ENCODE measurements around the gene FIGNL1.
A peak's percentile ranks its signal among the peaks of the same experiment; 100 is the strongest.

The FIGNL1 gene

GRCh38 chr7:50472427-50472826 is 22.3 kb upstream of the FIGNL1 start:
- DNase-seq: no peak
- Histone ChIP-seq H3K36me3 (ENCODE audit: control insufficient read depth in 4 of 4, insufficient read depth in 4 of 4, low read length in 3 of 4) (no peaks in the 10 kb centered on the region), H3K27me3 (replicated peaks in 2 of 5; ENCODE audit: control insufficient read depth in 4 of 5, insufficient read depth in 5 of 5, low read length in 4 of 5) (no peaks in the 10 kb centered on the region), H3K4me3 (ENCODE audit: control insufficient read depth in 1 of 7, extremely low read depth in 1 of 7, insufficient read depth in 4 of 7, low read depth in 2 of 7, low read length in 6 of 7) (no peak overlapping the region), H3K4me1 (ENCODE audit: control extremely low read depth in 1 of 4, control insufficient read depth in 4 of 4, insufficient read depth in 4 of 4, low read length in 3 of 4) (peaks cover 0 to 14% (median 8%) of the 10 kb centered on the region in 4 experiments), H3K9me3 (ENCODE audit: control extremely low read depth in 1 of 5, control insufficient read depth in 4 of 5, insufficient read depth in 2 of 5, low read depth in 1 of 5, low read length in 4 of 5) (no peaks in the 10 kb centered on the region), H3K27ac (ENCODE audit: insufficient read depth in 1 of 2, low read depth in 1 of 2, low read length in 2 of 2, poor library complexity in 1 of 2, severe bottlenecking in 2 of 2) (no peak overlapping the region)
- POLR2A ChIA-PET: no interaction called here
- CTCF ChIA-PET: interaction anchor here (0.9 kb wide), 1 partner anchor 670 kb away, joined by 3 read pairs; no protein-coding TSS in a partner anchor
- 100% methylated on average over 6 of the region's 7 CpGs for WGBS (ENCODE audit: insufficient coverage)

- DNase-seq: no peak
- ChIA-PET CTCF (interaction anchor here (1.2 kb wide), 1 partner anchor 22 kb away, joined by 3 read pairs; the partner anchor contains the start of gene FIGNL1), POLR2A (no interaction called here)
- no peak overlapping the region for H3K4me3 ChIP-seq (ENCODE audit: control insufficient read depth in 1 of 7, extremely low read depth in 1 of 7, insufficient read depth in 4 of 7, low read depth in 2 of 7, low read length in 6 of 7)
- no peak overlapping the region for H3K27ac ChIP-seq (ENCODE audit: insufficient read depth in 1 of 2, low read depth in 1 of 2, low read length in 2 of 2, poor library complexity in 1 of 2, severe bottlenecking in 2 of 2)
- H3K4me1 ChIP-seq (ENCODE audit: control extremely low read depth in 1 of 4, control insufficient read depth in 4 of 4, insufficient read depth in 4 of 4, low read length in 3 of 4): peaks cover 0 to 14% (median 8%) of the 10 kb centered on the region in 4 experiments
- no peaks in the 10 kb centered on the region for H3K27me3 ChIP-seq (replicated peaks in 2 of 5; ENCODE audit: control insufficient read depth in 4 of 5, insufficient read depth in 5 of 5, low read length in 4 of 5)
- no peaks in the 10 kb centered on the region for H3K9me3 ChIP-seq (ENCODE audit: control extremely low read depth in 1 of 5, control insufficient read depth in 4 of 5, insufficient read depth in 2 of 5, low read depth in 1 of 5, low read length in 4 of 5)
- WGBS (ENCODE audit: insufficient coverage): 97% methylated on average over 5 of the region's 5 CpGs
- H3K36me3 ChIP-seq (ENCODE audit: control insufficient read depth in 4 of 4, insufficient read depth in 4 of 4, low read length in 3 of 4): no peaks in the 10 kb centered on the region
Observed at GRCh38 chr7:50471970-50472369, 21.8 kb upstream of the FIGNL1 start.

GRCh38 chr7:50470250-50471163 is 20.4 kb upstream of the FIGNL1 start:
- Histone ChIP-seq H3K9me3 (ENCODE audit: control extremely low read depth in 1 of 5, control insufficient read depth in 4 of 5, insufficient read depth in 2 of 5, low read depth in 1 of 5, low read length in 4 of 5) (no peaks in the 10 kb centered on the region), H3K27me3 (replicated peaks in 2 of 5; ENCODE audit: control insufficient read depth in 4 of 5, insufficient read depth in 5 of 5, low read length in 4 of 5) (no peaks in the 10 kb centered on the region), H3K4me3 (ENCODE audit: control insufficient read depth in 1 of 7, extremely low read depth in 1 of 7, insufficient read depth in 4 of 7, low read depth in 2 of 7, low read length in 6 of 7) (no peak overlapping the region), H3K4me1 (ENCODE audit: control extremely low read depth in 1 of 4, control insufficient read depth in 4 of 4, insufficient read depth in 4 of 4, low read length in 3 of 4) (peaks cover 0 to 14% (median 8%) of the 10 kb centered on the region in 4 experiments), H3K36me3 (ENCODE audit: control insufficient read depth in 4 of 4, insufficient read depth in 4 of 4, low read length in 3 of 4) (no peaks in the 10 kb centered on the region), H3K27ac (ENCODE audit: insufficient read depth in 1 of 2, low read depth in 1 of 2, low read length in 2 of 2, poor library complexity in 1 of 2, severe bottlenecking in 2 of 2) (no peak overlapping the region)
- DNase-seq: no peak
- POLR2A ChIA-PET: interaction anchor here (0.6 kb wide), 1 partner anchor 1607 kb away, joined by 3 read pairs; no protein-coding TSS in a partner anchor
- CTCF ChIA-PET: interaction anchor here (0.8 to 1.6 kb wide), 9 partner anchors 8 to 671 kb away, joined by 3 to 11 read pairs (median 3); partner anchors contain the start of gene FIGNL1
- WGBS (ENCODE audit: insufficient coverage): 99% methylated on average over 12 of the region's 17 CpGs

GRCh38 chr7:50469181-50469580 is 19.0 kb upstream of the FIGNL1 start:
- Histone ChIP-seq H3K27me3 (replicated peaks in 2 of 5; ENCODE audit: control insufficient read depth in 4 of 5, insufficient read depth in 5 of 5, low read length in 4 of 5) (no peaks in the 10 kb centered on the region), H3K4me1 (ENCODE audit: control extremely low read depth in 1 of 4, control insufficient read depth in 4 of 4, insufficient read depth in 4 of 4, low read length in 3 of 4) (peaks cover 0 to 10% (median 6%) of the 10 kb centered on the region in 4 experiments), H3K4me3 (ENCODE audit: control insufficient read depth in 1 of 7, extremely low read depth in 1 of 7, insufficient read depth in 4 of 7, low read depth in 2 of 7, low read length in 6 of 7) (no peak overlapping the region), H3K9me3 (ENCODE audit: control extremely low read depth in 1 of 5, control insufficient read depth in 4 of 5, insufficient read depth in 2 of 5, low read depth in 1 of 5, low read length in 4 of 5) (no peaks in the 10 kb centered on the region), H3K27ac (ENCODE audit: insufficient read depth in 1 of 2, low read depth in 1 of 2, low read length in 2 of 2, poor library complexity in 1 of 2, severe bottlenecking in 2 of 2) (no peak overlapping the region), H3K36me3 (ENCODE audit: control insufficient read depth in 4 of 4, insufficient read depth in 4 of 4, low read length in 3 of 4) (no peaks in the 10 kb centered on the region)
- CTCF ChIA-PET: interaction anchor here (0.6 to 3.8 kb wide), 19 partner anchors 11 to 692 kb away, joined by 3 to 42 read pairs (median 11); no protein-coding TSS in a partner anchor
- POLR2A ChIA-PET: interaction anchor here (0.7 kb wide), 1 partner anchor 35 kb away, joined by 6 read pairs; no protein-coding TSS in a partner anchor
- DNase-seq: no peak
- WGBS (ENCODE audit: insufficient coverage): 83% methylated on average over 1 of the region's 4 CpGs

- peak overlapping the region in 2 of 7 experiments; percentile 36 to 65 for H3K4me3 ChIP-seq (ENCODE audit: control insufficient read depth in 1 of 7, extremely low read depth in 1 of 7, insufficient read depth in 4 of 7, low read depth in 2 of 7, low read length in 6 of 7)
- ChIA-PET POLR2A (interaction anchor here (0.6 kb wide), 1 partner anchor 17 kb away, joined by 3 read pairs; no protein-coding TSS in a partner anchor), CTCF (interaction anchor here (0.6 to 3.8 kb wide), 59 partner anchors 8 to 694 kb away, joined by 3 to 42 read pairs (median 5); partner anchors contain the start of gene ZPBP)
- WGBS (ENCODE audit: insufficient coverage): 7% methylated on average over 26 of the region's 30 CpGs
- peaks cover 0 to 10% (median 6%) of the 10 kb centered on the region in 4 experiments for H3K4me1 ChIP-seq (ENCODE audit: control extremely low read depth in 1 of 4, control insufficient read depth in 4 of 4, insufficient read depth in 4 of 4, low read length in 3 of 4)
- no peaks in the 10 kb centered on the region for H3K36me3 ChIP-seq (ENCODE audit: control insufficient read depth in 4 of 4, insufficient read depth in 4 of 4, low read length in 3 of 4)
- H3K27me3 ChIP-seq (replicated peaks in 2 of 5; ENCODE audit: control insufficient read depth in 4 of 5, insufficient read depth in 5 of 5, low read length in 4 of 5): no peaks in the 10 kb centered on the region
- H3K27ac ChIP-seq (ENCODE audit: insufficient read depth in 1 of 2, low read depth in 1 of 2, low read length in 2 of 2, poor library complexity in 1 of 2, severe bottlenecking in 2 of 2): no peak overlapping the region
- H3K9me3 ChIP-seq (ENCODE audit: control extremely low read depth in 1 of 5, control insufficient read depth in 4 of 5, insufficient read depth in 2 of 5, low read depth in 1 of 5, low read length in 4 of 5): no peaks in the 10 kb centered on the region
- DNase-seq: peak; percentile 73 to 81 (median 81)
Observed at GRCh38 chr7:50467817-50468610, 17.9 kb upstream of the FIGNL1 start.

GRCh38 chr7:50466815-50467585 is 16.9 kb upstream of the FIGNL1 start:
- CTCF ChIA-PET: interaction anchor here (0.6 to 3.8 kb wide), 46 partner anchors 9 to 695 kb away, joined by 3 to 42 read pairs (median 5); no protein-coding TSS in a partner anchor
- Histone ChIP-seq H3K27me3 (replicated peaks in 2 of 5; ENCODE audit: control insufficient read depth in 4 of 5, insufficient read depth in 5 of 5, low read length in 4 of 5) (no peaks in the 10 kb centered on the region), H3K9me3 (ENCODE audit: control extremely low read depth in 1 of 5, control insufficient read depth in 4 of 5, insufficient read depth in 2 of 5, low read depth in 1 of 5, low read length in 4 of 5) (no peaks in the 10 kb centered on the region), H3K27ac (ENCODE audit: insufficient read depth in 1 of 2, low read depth in 1 of 2, low read length in 2 of 2, poor library complexity in 1 of 2, severe bottlenecking in 2 of 2) (no peak overlapping the region), H3K4me1 (ENCODE audit: control extremely low read depth in 1 of 4, control insufficient read depth in 4 of 4, insufficient read depth in 4 of 4, low read length in 3 of 4) (peaks cover 0 to 10% (median 6%) of the 10 kb centered on the region in 4 experiments), H3K36me3 (ENCODE audit: control insufficient read depth in 4 of 4, insufficient read depth in 4 of 4, low read length in 3 of 4) (no peaks in the 10 kb centered on the region), H3K4me3 (ENCODE audit: control insufficient read depth in 1 of 7, extremely low read depth in 1 of 7, insufficient read depth in 4 of 7, low read depth in 2 of 7, low read length in 6 of 7) (no peak overlapping the region)
- WGBS (ENCODE audit: insufficient coverage): 100% methylated on average over 11 of the region's 11 CpGs
- DNase-seq: no peak
- POLR2A ChIA-PET: no interaction called here

All from common myeloid progenitor, CD34-positive (primary cell).